Measurements from ENCODE around the gene KLHL7.
A peak's percentile ranks its signal among the peaks of the same experiment; 100 is the strongest.

DNA sequence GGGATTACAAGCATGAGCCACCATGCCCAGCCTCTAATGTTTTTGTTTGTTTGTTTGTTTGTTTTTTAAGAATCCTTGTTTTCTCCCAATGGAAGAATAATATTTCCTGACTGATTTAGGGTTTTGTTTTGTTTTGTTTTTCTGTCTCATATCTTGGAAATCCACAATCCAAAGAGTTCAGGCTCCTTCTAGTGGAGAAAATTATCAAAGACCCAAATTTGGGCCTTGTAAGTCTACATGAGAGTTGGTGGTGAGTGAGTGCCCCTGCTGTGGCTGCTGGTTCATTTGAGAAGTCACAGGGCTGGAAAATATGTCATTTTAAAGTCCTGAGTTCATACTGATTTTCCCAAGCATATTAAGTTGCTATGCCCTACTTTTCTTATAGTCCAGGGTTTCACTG is 33.5 kb upstream of the KLHL7 start:
- TF ChIP-seq, protein P1, sequence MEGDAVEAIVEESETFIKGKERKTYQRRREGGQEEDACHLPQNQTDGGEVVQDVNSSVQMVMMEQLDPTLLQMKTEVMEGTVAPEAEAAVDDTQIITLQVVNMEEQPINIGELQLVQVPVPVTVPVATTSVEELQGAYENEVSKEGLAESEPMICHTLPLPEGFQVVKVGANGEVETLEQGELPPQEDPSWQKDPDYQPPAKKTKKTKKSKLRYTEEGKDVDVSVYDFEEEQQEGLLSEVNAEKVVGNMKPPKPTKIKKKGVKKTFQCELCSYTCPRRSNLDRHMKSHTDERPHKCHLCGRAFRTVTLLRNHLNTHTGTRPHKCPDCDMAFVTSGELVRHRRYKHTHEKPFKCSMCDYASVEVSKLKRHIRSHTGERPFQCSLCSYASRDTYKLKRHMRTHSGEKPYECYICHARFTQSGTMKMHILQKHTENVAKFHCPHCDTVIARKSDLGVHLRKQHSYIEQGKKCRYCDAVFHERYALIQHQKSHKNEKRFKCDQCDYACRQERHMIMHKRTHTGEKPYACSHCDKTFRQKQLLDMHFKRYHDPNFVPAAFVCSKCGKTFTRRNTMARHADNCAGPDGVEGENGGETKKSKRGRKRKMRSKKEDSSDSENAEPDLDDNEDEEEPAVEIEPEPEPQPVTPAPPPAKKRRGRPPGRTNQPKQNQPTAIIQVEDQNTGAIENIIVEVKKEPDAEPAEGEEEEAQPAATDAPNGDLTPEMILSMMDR (IDR thresholded peaks at IDR 0.05; ENCODE audit: borderline replicate concordance, extremely low read depth, low read length, poor library complexity, severe bottlenecking) = peak; percentile 25
- no peak for TF ChIP-seq EZH2 (IDR thresholded peaks at IDR 0.05; ENCODE audit: borderline replicate concordance, low read depth, low read length, severe bottlenecking)

Data from DND-41 (cell line).